HEK293 (cell line): Measurements from ENCODE around the gene TPR.
A peak's percentile ranks its signal among the peaks of the same experiment; 100 is the strongest.

ENCODE experiments used
- CTCF ChIA-PET: fragments of 350-600 bp; formaldehyde crosslinking; extraction: SDS; loops from one replicate; lab custom pipeline; 2021; ENCODE audit warnings: antibody characterized with exemption; lab: Yijun Ruan, JAX
- POLR2A ChIA-PET: fragments of 300-600 bp; formaldehyde crosslinking; extraction: SDS; loops from one replicate; lab custom pipeline; 2020; ENCODE audit warnings: antibody characterized with exemption, inconsistent platforms; lab: Yijun Ruan, JAX
- H3K27ac ChIP-seq: fragments of 200-500 bp; sonication (Bioruptor generic); 2 replicates; pipeline ENCODE4 v1.5.1; 2014; ENCODE audit warnings: low read depth, low read length, control low read depth, inconsistent platforms; ENCODE audit errors: extremely low read depth
- H3K36me3 ChIP-seq, 2 experiments: fragments of 200-500 bp in 1 of 2; sonication (Bioruptor generic) in 1 of 2; 1 replicate in 1 of 2; 2 replicates in 1 of 2; pipeline ENCODE4 v1.5.1; 2014 to 2017; ENCODE audit warnings: inconsistent platforms in 2 of 2, low read length in 2 of 2; ENCODE audit not compliant: control insufficient read depth in 2 of 2, insufficient read depth in 1 of 2
- H3K4me1 ChIP-seq: fragments of 200-500 bp; sonication (Bioruptor generic); 2 replicates; pipeline ENCODE4 v1.5.1; 2014; ENCODE audit warnings: mild to moderate bottlenecking, low read length, inconsistent platforms; ENCODE audit not compliant: control insufficient read depth, insufficient read depth
- H3K4me3 ChIP-seq: 2 replicates; pipeline ENCODE4 v1.5.1; 2011; ENCODE audit warnings: low read depth, mild to moderate bottlenecking, control low read depth, low read length, moderate library complexity
- H3K9me3 ChIP-seq: fragments of 200-500 bp; sonication (Bioruptor generic); 2 replicates; pipeline ENCODE4 v1.5.1; 2014; ENCODE audit warnings: low read depth, low read length, inconsistent platforms; ENCODE audit not compliant: control insufficient read depth, insufficient read depth
- GLIS2 ChIP-seq: fragments of 450-650 bp; formaldehyde crosslinking; IDR thresholded peaks from 2 replicates; pipeline ENCODE4 v1.5.1; 2016; ENCODE audit warnings: missing biosample characterization, missing genetic modification characterization
- PRDM1 ChIP-seq: fragments of 450-650 bp; formaldehyde crosslinking; IDR thresholded peaks from 2 replicates; pipeline ENCODE4; 2016; ENCODE audit warnings: missing biosample characterization, missing genetic modification characterization
- ZNF23 ChIP-seq: fragments of 450-650 bp; formaldehyde crosslinking; IDR thresholded peaks from 2 replicates; pipeline ENCODE4 v1.5.1; 2016; ENCODE audit warnings: missing biosample characterization, missing genetic modification characterization, borderline replicate concordance
- ZNF350 ChIP-seq: fragments of 450-650 bp; formaldehyde crosslinking; IDR thresholded peaks from 2 replicates; pipeline ENCODE4 v1.5.0; 2017; ENCODE audit warnings: missing biosample characterization, mild to moderate bottlenecking, missing genetic modification characterization
- ZNF416 ChIP-seq: fragments of 450-650 bp; formaldehyde crosslinking; IDR thresholded peaks from 2 replicates; pipeline ENCODE4 v1.5.1; 2016; ENCODE audit warnings: missing biosample characterization, missing genetic modification characterization
- ZNF792 ChIP-seq: fragments of 450-650 bp; formaldehyde crosslinking; IDR thresholded peaks from 2 replicates; pipeline ENCODE4 v1.5.1; 2016; ENCODE audit warnings: missing biosample characterization, missing genetic modification characterization
- TF ChIP-seq, protein P1 (sequence below): fragments of 450-650 bp; formaldehyde crosslinking; IDR thresholded peaks from 2 replicates; pipeline ENCODE4 v1.5.1; 2016; ENCODE audit warnings: missing biosample characterization, missing genetic modification characterization, borderline replicate concordance
- TF ChIP-seq, protein P2 (sequence below): fragments of 450-650 bp; formaldehyde crosslinking; conservative IDR thresholded peaks from 2 replicates; pipeline ENCODE4 v1.5.1; 2016; ENCODE audit warnings: low read depth, missing biosample characterization, missing genetic modification characterization
- TF ChIP-seq, protein P3 (sequence below): fragments of 450-650 bp; IDR thresholded peaks from 2 replicates; pipeline ENCODE4 v1.5.1; 2018; ENCODE audit warnings: missing biosample characterization, missing genetic modification characterization
- TF ChIP-seq, protein P4 (sequence below): fragments of 450-650 bp; formaldehyde crosslinking; IDR thresholded peaks from 2 replicates; pipeline ENCODE4 v1.5.1; 2016; ENCODE audit warnings: missing biosample characterization, missing genetic modification characterization, low read depth

The TPR gene

DNA sequence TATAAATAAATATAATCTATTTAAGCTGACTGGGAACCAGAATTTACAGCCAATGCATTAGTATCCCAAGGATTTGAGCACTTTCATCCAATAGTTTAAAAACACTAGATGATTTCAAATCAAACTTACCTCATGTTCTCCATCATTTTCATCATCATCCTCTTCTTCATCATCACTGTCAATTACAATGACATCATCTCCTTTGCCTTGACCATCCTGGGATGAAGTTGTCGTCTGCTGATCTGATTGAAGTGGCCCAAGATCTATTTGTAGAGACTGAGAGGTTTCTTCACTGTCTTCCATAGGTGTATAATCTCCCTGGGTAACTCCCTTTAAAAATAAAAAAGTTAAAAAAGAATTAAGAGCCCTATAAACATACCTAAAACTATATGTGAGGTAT is 47.7 kb downstream of the TPR start (continued):
- TF ChIP-seq, protein P1, sequence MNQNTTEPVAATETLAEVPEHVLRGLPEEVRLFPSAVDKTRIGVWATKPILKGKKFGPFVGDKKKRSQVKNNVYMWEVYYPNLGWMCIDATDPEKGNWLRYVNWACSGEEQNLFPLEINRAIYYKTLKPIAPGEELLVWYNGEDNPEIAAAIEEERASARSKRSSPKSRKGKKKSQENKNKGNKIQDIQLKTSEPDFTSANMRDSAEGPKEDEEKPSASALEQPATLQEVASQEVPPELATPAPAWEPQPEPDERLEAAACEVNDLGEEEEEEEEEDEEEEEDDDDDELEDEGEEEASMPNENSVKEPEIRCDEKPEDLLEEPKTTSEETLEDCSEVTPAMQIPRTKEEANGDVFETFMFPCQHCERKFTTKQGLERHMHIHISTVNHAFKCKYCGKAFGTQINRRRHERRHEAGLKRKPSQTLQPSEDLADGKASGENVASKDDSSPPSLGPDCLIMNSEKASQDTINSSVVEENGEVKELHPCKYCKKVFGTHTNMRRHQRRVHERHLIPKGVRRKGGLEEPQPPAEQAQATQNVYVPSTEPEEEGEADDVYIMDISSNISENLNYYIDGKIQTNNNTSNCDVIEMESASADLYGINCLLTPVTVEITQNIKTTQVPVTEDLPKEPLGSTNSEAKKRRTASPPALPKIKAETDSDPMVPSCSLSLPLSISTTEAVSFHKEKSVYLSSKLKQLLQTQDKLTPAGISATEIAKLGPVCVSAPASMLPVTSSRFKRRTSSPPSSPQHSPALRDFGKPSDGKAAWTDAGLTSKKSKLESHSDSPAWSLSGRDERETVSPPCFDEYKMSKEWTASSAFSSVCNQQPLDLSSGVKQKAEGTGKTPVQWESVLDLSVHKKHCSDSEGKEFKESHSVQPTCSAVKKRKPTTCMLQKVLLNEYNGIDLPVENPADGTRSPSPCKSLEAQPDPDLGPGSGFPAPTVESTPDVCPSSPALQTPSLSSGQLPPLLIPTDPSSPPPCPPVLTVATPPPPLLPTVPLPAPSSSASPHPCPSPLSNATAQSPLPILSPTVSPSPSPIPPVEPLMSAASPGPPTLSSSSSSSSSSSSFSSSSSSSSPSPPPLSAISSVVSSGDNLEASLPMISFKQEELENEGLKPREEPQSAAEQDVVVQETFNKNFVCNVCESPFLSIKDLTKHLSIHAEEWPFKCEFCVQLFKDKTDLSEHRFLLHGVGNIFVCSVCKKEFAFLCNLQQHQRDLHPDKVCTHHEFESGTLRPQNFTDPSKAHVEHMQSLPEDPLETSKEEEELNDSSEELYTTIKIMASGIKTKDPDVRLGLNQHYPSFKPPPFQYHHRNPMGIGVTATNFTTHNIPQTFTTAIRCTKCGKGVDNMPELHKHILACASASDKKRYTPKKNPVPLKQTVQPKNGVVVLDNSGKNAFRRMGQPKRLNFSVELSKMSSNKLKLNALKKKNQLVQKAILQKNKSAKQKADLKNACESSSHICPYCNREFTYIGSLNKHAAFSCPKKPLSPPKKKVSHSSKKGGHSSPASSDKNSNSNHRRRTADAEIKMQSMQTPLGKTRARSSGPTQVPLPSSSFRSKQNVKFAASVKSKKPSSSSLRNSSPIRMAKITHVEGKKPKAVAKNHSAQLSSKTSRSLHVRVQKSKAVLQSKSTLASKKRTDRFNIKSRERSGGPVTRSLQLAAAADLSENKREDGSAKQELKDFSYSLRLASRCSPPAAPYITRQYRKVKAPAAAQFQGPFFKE (tag by site-specific recombination) = no peak
- no peak for TF ChIP-seq GLIS2
- TF ChIP-seq ZNF23 (tag by site-specific recombination) = no peak
- no peak for TF ChIP-seq ZNF792 (tag by site-specific recombination)
- TF ChIP-seq, protein P2, sequence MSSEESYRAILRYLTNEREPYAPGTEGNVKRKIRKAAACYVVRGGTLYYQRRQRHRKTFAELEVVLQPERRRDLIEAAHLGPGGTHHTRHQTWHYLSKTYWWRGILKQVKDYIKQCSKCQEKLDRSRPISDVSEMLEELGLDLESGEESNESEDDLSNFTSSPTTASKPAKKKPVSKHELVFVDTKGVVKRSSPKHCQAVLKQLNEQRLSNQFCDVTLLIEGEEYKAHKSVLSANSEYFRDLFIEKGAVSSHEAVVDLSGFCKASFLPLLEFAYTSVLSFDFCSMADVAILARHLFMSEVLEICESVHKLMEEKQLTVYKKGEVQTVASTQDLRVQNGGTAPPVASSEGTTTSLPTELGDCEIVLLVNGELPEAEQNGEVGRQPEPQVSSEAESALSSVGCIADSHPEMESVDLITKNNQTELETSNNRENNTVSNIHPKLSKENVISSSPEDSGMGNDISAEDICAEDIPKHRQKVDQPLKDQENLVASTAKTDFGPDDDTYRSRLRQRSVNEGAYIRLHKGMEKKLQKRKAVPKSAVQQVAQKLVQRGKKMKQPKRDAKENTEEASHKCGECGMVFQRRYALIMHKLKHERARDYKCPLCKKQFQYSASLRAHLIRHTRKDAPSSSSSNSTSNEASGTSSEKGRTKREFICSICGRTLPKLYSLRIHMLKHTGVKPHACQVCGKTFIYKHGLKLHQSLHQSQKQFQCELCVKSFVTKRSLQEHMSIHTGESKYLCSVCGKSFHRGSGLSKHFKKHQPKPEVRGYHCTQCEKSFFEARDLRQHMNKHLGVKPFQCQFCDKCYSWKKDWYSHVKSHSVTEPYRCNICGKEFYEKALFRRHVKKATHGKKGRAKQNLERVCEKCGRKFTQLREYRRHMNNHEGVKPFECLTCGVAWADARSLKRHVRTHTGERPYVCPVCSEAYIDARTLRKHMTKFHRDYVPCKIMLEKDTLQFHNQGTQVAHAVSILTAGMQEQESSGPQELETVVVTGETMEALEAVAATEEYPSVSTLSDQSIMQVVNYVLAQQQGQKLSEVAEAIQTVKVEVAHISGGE = no peak
- TF ChIP-seq, protein P3, sequence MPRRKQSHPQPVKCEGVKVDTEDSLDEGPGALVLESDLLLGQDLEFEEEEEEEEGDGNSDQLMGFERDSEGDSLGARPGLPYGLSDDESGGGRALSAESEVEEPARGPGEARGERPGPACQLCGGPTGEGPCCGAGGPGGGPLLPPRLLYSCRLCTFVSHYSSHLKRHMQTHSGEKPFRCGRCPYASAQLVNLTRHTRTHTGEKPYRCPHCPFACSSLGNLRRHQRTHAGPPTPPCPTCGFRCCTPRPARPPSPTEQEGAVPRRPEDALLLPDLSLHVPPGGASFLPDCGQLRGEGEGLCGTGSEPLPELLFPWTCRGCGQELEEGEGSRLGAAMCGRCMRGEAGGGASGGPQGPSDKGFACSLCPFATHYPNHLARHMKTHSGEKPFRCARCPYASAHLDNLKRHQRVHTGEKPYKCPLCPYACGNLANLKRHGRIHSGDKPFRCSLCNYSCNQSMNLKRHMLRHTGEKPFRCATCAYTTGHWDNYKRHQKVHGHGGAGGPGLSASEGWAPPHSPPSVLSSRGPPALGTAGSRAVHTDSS (tag by site-specific recombination) = peak; percentile 81
- no peak for TF ChIP-seq ZNF416 (tag by site-specific recombination)
- TF ChIP-seq, protein P4, sequence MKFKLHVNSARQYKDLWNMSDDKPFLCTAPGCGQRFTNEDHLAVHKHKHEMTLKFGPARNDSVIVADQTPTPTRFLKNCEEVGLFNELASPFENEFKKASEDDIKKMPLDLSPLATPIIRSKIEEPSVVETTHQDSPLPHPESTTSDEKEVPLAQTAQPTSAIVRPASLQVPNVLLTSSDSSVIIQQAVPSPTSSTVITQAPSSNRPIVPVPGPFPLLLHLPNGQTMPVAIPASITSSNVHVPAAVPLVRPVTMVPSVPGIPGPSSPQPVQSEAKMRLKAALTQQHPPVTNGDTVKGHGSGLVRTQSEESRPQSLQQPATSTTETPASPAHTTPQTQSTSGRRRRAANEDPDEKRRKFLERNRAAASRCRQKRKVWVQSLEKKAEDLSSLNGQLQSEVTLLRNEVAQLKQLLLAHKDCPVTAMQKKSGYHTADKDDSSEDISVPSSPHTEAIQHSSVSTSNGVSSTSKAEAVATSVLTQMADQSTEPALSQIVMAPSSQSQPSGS = peak; percentile 87
- TF ChIP-seq ZNF350 (tag by site-specific recombination) = no peak

DNA sequence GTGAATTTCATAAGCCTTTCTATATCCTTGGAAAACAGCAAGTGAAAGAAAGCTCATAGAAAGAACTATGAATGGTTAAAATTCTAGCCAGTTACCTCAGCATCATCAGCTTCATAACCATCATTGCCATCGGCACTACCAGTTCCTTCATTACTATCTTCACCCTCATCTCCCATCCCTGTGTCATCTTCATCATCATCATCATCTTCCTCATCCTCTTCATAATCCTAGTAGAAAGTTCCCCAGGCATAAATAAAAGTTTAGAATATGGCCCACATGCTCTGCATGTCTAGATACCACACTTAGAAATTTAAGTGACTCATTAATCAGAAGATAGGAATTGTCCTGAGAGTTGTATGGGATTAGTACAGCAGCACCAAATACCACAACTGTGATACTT is 49.0 kb downstream of the TPR start:
- TF ChIP-seq, protein P3 (tag by site-specific recombination) = peak; percentile 97
- TF ChIP-seq, protein P2 = no peak
- TF ChIP-seq PRDM1 = peak; percentile 48; the same call in 1 of the 2 replicates
- Histone ChIP-seq H3K9me3 (no peaks in the 10 kb centered on the region), H3K36me3 (peaks cover 63 to 89% of the 10 kb centered on the region in 2 experiments), H3K4me3 (no peak overlapping the region), H3K4me1 (no peaks in the 10 kb centered on the region), H3K27ac (no peak overlapping the region)
- CTCF ChIA-PET = interaction anchor here (0.6 to 1.8 kb wide), 6 partner anchors 9 to 512 kb away, joined by 3 to 6 read pairs (median 3); partner anchors contain the start of gene TPR
- POLR2A ChIA-PET = no interaction called here
